Fibroblast of lung (primary cell): ENCODE measurements around the gene CTNND2.

Experiments
- CTCF ChIP-seq, 2 donors: IDR thresholded peaks in 1 of 2; conservative IDR thresholded peaks in 1 of 2; 1 replicate in 1 of 2; 2 replicates in 1 of 2; pipeline ENCODE4 v1.5.1; 2011 to 2012; ENCODE audit warnings: low read length in 2 of 2, control low read depth in 1 of 2, inconsistent platforms in 1 of 2, low read depth in 1 of 2, mild to moderate bottlenecking in 1 of 2
- EZH2 ChIP-seq: IDR thresholded peaks from 2 replicates; pipeline ENCODE4 v1.5.1; 2012; ENCODE audit warnings: low read length, control low read depth, mild to moderate bottlenecking; ENCODE audit errors: missing control alignments

GRCh38 chr5:11443831-11444230 is 460.4 kb downstream of the CTNND2 start:
- TF ChIP-seq CTCF (conservative IDR thresholded peaks at IDR 0.05 in 1 of 2, IDR thresholded peaks at IDR 0.05 in 1 of 2; ENCODE audit: low read depth in 1 of 2, low read length in 2 of 2) (no peak), EZH2 (no peak)
